NCI-H2171 treated with DMSO at 0.1 percent for 48 hours (cell line): ENCODE results near the gene ANKRD28.
"Not testable (repeated sequence)": the region's sequence is repeated elsewhere in the genome, so short reads cannot be mapped to it uniquely, and the experiment has no call there.

ENCODE experiments used
- DNase-seq: peaks from one replicate; lab custom pipeline; 2025; lab: John Stamatoyannopoulos, UW

ANKRD28 gene

DNA sequence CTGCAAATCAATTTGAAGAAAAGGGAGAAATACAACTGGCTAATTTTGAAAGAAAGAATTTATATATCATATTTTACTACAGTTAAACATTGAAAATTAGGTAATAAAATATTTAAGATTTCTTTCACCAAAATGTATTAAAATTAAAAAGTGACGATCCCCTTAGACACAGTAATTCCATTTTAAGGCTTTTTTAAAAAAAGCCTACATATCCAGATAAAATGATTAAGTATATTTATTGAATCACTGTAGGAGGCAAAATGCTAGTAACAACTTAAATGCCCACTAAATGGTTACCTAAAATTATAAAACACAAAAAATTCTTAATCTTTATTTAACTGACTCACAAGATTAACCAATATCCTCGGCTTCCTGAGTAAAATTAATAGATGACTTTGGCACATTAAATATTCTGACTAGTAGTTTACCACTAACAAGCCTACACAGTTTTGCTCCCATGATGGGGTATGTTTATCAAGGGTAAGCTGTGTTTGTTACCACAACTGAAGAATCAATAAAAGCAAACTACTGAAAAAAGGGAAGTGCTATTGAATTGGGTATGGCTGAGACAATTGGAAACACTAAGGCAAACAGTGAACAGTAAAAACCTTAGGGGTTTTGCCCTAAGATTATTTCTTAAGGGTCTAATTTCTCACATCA is 28.4 kb downstream of the ANKRD28 start:
- no peak for DNase-seq

DNA sequence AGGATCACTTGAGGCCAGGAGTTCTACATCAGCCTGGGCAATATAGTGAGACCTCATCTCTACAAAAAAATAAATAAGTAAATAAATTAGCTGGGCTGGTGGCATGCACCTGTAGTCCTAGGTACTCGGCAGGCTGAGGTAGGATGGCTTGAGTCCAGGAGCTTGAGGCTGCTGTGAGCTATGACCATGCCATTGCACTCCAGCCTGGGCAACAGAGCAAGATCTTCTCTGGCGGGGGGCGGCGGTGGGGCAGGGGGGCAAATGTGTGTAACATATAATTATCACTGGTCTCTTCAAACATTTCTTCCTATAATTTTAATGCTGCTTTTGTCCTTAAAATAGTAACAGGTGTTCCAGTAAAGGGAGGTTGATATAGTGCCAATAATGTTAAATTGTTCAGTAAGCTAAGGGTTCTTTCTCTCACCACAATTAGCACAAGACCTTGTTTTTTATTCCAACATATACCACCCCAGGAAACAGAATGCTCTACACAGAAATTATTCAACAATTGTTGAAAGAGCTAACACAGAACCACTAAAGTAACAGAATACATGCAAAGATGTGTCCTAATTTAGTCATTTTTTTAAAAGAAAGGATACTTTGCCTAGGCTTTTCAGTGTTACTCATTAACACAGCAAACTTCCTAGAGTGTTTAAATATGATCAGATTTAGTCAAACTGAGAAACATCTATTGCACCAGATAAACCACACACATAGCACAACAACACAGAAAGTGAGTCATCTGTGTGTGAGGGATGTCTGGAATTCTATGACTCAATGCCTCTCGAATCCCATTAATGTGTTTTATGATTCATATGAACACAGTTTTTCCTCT is 29.1 kb downstream of the ANKRD28 start:
- no peak for DNase-seq

- no peak for DNase-seq
Measured at GRCh38 chr3:15766406-15766805, 31.4 kb downstream of the ANKRD28 start.

GRCh38 chr3:15758295-15758694 is 39.5 kb downstream of the ANKRD28 start:
- no peak for DNase-seq

GRCh38 chr3:15757824-15758223 is 40.0 kb downstream of the ANKRD28 start:
- no peak for DNase-seq

- DNase-seq: no peak
Measured at GRCh38 chr3:15756505-15756904, 41.3 kb downstream of the ANKRD28 start.

DNA sequence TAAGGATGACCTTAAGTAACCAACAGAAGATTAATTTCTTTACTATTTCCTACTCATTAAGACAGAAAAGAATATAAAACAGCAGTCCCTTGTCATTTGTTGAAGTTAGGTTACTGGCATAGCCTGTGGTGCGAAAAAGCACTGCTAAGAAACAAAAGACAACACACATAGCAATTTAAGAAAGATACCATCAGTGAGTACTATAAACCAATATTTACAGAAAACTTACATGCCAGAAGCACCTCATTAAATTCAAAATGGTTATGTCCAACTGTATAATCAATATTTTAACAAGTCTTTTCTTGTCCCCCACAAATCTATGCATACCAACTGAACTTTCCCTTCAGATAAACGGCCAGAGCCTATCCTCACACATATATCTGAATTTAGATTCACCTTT is 42.0 kb downstream of the ANKRD28 start:
- no peak for DNase-seq

DNA sequence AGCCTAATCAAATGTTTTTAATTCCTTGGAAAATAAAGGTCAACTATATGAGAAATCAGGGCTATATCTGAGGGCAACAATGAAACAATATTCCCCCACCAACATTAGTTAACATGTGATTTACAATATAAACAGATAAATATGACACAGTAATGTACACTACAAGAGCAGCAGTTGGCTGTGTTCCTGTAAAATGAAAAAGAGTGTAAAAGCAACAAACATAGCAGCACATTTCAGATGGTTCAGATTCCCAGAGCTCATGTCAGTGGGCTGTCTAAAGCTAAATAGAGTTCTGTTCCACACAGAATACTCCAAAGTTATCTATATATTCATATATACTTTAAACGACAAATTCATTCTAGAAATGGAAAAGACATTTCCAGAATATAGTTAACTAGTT is 42.6 kb downstream of the ANKRD28 start:
- no peak for DNase-seq

- no peak for DNase-seq
Measured at GRCh38 chr3:15754047-15754446, 43.7 kb downstream of the ANKRD28 start.

DNA sequence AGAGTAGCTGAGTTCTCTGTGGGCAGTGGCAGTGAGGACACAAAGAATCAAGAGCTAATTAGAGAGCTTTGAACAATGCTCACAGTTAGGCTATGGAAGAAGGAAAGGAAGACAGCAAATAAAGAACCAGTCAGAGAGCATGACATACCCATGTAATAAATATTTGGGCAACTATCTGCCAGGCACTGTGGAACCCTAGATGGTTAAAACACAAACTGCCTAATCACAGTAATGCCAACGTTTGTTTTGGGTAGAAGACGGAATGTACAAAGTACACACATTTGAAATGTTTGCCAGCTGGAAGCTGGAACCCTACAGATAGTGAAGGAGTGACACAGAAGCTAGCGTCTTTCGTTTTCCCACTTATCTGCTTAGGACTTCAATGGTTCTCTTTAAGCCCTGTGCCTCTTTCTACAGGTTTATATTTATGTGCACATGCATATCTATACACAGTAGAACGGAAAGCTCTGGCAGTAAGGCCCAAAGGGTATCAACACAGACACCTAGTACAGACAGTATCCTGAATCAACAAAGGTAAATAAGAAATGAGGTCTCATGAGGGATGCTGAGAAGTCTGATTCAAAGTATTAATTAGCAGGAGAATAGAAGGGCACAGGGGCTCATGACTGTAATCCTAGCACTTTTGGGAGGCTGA is 44.6 kb downstream of the ANKRD28 start:
- DNase-seq: no peak

GRCh38 chr3:15750879-15751278 is 46.9 kb downstream of the ANKRD28 start:
- DNase-seq: no peak

DNA sequence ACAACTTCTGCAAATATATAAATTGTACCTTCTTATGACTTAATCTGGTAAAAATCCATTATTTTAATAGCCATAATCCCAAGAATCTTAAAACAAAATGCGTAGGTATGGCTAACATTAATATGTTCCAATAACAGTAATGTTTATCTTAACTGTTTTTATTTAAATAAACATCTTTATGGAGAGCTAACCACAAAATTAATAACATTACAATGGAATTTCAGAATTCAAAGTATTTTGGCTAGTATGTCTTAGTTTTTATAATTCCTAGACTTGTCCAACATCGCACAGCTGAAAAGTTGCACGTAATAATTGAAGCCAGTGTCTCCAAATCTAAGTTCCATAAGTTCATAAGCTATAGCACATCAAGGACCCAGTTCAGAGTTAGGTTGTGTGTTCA is 47.6 kb downstream of the ANKRD28 start:
- DNase-seq: no peak

DNA sequence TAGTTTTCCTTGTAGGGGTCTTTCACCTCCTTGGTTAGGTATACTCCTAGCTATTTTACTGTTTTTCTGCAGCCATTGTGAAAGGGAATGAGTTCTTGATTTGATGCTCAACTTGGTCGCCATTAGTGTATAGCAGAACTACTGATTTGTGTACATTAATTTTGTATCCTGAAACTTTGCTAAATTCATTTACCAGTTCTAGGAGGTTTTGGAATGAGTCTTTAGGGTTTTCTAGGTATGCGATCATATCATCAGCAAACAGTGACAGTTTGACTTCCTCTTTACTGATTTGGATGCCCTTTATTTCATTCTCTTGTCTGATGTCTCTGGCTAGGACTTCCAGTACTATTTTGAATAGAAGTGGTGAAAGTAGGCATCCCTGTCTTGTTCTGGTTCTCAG is 51.9 kb downstream of the ANKRD28 start:
- DNase-seq: not testable (repeated sequence)

DNA sequence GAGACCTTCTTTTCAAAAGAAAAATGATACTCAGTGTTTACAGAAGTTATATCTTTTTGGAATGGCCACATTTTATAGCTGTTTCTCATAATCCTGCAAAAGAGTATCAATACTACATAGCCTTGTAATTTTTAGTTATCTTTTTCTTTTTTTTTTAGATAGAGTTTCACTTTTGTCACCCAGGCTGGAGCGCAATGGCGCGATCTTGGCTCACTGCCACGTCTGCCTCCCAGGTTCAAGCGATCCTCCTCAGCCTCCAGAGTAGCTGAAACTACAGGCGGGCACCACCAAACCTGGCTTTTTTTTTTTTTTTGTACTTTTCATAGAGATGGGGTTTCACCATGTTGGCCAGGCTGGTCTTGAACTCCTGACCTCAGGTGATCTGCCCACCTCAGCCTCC is 53.6 kb downstream of the ANKRD28 start:
- no peak for DNase-seq

DNA sequence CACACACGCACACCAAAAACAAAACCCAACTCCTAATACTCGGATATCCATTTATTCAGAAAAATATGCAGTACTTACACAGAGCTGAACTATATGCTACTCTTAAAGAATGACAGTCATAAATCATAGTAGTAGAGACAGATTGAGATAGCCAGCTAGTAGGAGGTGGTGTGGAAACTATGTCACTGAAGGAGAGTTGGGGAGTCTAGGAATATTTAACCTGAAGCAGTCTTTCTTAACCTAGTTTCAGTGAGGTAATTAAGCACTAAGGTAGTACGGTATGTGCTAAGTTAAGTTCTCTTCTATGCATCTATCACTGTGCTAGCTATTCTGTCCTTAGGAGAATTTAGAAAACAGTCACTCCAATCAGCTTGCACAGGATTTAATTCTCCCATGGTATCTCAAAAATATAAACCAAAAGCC is 54.2 kb downstream of the ANKRD28 start:
- DNase-seq: no peak

DNA sequence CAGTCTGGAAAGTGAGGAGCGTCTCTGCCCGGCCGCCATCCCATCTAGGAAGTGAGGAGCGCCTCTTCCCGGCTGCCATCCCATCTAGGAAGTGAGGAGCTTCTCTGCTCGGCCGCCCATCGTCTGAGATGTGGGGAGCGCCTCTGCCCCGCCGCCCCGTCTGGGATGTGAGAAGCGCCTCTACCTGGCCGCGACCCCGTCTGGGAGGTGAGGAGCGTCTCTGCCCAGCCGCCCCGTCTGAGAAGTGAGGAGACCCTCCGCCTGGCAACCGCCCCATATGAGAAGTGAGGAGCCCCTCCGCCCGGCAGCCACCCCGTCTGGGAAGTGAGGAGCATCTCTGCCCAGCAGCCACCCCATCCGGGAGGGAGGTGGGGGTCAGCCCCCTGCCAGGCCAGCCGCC is 55.5 kb downstream of the ANKRD28 start:
- DNase-seq: not testable (repeated sequence)

DNA sequence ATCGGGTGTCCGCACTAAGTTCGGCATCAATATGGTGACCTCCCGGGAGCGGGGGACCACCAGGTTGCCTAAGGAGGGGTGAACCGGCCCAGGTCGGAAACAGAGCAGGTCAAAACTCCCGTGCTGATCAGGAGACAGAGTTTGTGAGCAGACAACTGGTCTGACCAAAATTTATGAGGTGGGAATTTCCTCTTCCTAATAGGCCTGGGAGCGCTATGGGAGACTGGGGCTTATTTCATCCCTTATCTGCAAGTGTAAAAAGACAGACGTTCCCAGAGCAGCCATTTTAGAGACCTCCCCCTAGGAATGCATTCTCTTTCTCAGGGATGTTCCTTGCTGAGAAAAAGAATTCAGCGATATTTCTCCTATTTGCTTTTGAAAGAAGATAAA is 59.2 kb downstream of the ANKRD28 start:
- not testable (repeated sequence) for DNase-seq

GRCh38 chr3:15731024-15731423 is 66.8 kb downstream of the ANKRD28 start:
- no peak for DNase-seq

DNA sequence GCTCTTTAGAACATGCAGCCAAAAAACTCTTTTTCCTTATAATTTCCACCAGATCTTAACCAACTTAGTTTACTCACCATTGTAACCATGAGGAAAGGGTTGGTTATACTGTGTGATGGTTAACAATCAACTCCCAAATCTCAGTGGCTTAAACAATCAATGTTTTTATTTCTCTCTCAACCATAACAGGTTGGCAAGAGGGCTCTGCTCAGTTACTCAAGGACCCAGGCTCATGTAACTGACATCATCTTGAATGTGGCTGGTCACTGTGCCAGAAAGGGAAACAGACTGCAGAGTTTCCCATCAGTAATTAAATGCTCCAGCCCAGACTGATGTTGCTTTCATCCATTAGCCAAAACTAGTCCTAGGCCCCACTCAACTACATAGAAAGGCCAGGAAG is 69.0 kb downstream of the ANKRD28 start:
- no peak for DNase-seq

DNA sequence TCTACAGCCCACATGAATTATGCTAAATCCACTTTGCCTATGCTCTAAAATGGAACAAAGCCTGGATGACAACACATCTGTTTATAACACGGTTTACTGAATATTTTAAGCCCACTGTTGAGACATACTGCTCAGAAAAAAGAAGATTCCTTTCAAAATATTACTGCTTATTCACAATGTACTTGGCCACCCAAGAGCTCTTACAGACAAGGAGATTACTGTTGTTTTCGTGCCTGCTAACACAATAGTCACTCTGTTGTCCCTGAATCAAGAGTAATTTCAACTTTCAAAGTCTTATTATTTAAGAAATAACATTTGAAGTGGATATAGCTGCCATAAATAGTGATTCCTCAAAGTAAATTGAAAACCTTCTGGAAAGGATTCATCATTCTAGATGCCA is 70.9 kb downstream of the ANKRD28 start:
- no peak for DNase-seq

- DNase-seq: no peak
Measured at GRCh38 chr3:15726043-15726442, 71.7 kb downstream of the ANKRD28 start.

DNA sequence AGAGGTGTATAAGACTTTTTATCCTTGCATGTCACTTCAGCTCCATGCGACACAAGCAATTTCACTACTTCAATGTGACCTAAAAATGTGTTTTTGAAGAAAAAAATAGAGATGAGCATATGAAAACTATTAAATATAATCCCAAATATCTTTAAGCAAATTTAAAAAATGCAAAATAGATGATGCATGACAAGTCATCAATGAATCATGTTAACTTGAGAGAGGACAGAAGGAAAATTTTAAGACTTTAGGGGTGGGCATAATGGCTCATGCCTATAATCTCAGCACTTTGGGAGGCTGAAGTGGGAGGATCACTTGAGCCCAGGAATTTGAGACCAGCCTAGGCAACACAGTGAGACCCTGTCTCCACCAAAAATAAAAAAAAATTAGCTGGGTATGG is 73.3 kb downstream of the ANKRD28 start:
- no peak for DNase-seq

- DNase-seq: no peak
Measured at GRCh38 chr3:15723624-15723884, 74.2 kb downstream of the ANKRD28 start.
